IPS-NIHi7 (cell line): ENCODE data around the gene PCBP3.

ENCODE experiments used
- DNase-seq: peaks from one replicate; pipeline ENCODE4 v3.0.0; 2012; ENCODE audit warnings: mixed read lengths; ENCODE audit errors: extremely low spot score

Gene PCBP3

GRCh38 chr21:45930792-45931191 is 287.3 kb downstream of the PCBP3 start:
- no peak for DNase-seq

GRCh38 chr21:45931397-45931969 is 288.0 kb downstream of the PCBP3 start:
- DNase-seq: no peak

- DNase-seq: no peak
Observed at GRCh38 chr21:45932922-45933502, 289.5 kb downstream of the PCBP3 start.

GRCh38 chr21:45934085-45934484 is 290.6 kb downstream of the PCBP3 start:
- DNase-seq: no peak

- DNase-seq: no peak
Observed at GRCh38 chr21:45934554-45934953, 291.0 kb downstream of the PCBP3 start.

GRCh38 chr21:45935628-45936027 is 292.1 kb downstream of the PCBP3 start:
- no peak for DNase-seq

GRCh38 chr21:45937721-45938452 is 294.4 kb downstream of the PCBP3 start:
- DNase-seq: no peak

- DNase-seq: no peak
Observed at GRCh38 chr21:45938453-45938755, 294.9 kb downstream of the PCBP3 start.

GRCh38 chr21:45938811-45939520 is 295.4 kb downstream of the PCBP3 start:
- DNase-seq: no peak

GRCh38 chr21:45939521-45940045 is 296.1 kb downstream of the PCBP3 start:
- DNase-seq: no peak

- DNase-seq: no peak
Observed at GRCh38 chr21:45940091-45940490, 296.6 kb downstream of the PCBP3 start.

GRCh38 chr21:45940621-45941337 is 297.3 kb downstream of the PCBP3 start:
- DNase-seq: no peak

GRCh38 chr21:45941338-45941710 is 297.8 kb downstream of the PCBP3 start:
- DNase-seq: no peak

GRCh38 chr21:45941717-45942546 is 298.4 kb downstream of the PCBP3 start:
- DNase-seq: no peak

- no peak for DNase-seq
Observed at GRCh38 chr21:45942755-45943629, 299.5 kb downstream of the PCBP3 start.

GRCh38 chr21:45943630-45944540 is 300.4 kb downstream of the PCBP3 start:
- no peak for DNase-seq

- no peak for DNase-seq
Observed at GRCh38 chr21:45944601-45945000, 301.1 kb downstream of the PCBP3 start.

- DNase-seq: no peak
Observed at GRCh38 chr21:45945066-45945867, 301.7 kb downstream of the PCBP3 start.
